Endometrium (tissue), 2 donors: ENCODE results near the gene DHDH.
A peak's percentile ranks its signal among the peaks of the same experiment; 100 is the strongest.

Source experiments
- FAIRE-seq: peaks from 2 replicates; lab custom pipeline; 2012; peaks lifted over from hg19 to GRCh38; lab: Jason Lieb, UNC
- donor health status: control.
- donor health status: control.

Gene DHDH

DNA sequence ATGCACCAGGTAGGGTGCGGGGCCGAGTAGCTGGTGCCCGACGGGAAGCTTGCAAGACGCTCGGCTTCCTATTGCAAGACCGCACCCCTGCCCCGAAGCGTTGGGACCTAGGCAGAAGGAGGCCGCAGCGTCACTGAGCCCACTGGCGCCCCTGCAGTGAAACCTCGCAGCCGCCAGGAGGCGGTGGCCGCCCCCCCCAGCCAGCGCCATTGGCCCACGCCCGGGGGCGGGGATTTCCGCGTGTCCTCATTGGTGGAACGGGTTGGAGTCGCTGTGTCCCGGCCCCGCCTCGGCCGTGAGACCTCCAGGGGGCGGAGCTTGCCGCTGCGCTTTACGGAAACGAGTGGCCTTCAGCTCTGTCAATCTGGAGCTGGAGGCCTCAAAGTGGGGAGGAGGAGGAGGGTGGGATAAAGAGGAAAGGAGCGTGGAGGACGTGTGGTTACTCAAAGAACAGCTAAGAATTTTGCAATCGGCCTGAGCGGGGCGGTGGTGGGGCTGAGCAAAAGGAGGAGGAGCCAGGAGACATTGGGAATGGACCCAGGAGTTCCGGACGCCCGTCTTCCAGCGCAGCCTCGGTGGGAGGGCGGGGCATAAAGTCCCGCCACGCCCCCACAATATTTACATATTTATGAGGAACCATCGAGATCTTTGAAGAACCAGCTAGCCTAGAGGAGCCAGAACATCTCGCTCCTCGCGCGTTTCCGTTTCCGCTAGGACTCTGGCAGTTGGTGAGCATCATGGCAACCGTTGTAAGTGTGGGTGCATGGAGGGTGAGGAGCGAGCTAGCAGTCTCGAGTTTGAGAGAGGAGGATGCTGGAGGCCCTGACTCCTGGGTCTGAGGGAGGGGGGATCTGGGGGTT is 59.9 kb downstream of the DHDH start, which contains the start of the genes GYS1 and RUVBL2:
Gene GYS1, minus strand, starts transcription at position 135 of the 860 bp plus-strand sequence. CDS start 197 bp downstream, outside the sequence.
Gene RUVBL2, plus strand, starts transcription at position 713 of the 860 bp plus-strand sequence. Its CDS starts 25 bp downstream, at position 738.
- FAIRE-seq: peak; percentile 99

DNA sequence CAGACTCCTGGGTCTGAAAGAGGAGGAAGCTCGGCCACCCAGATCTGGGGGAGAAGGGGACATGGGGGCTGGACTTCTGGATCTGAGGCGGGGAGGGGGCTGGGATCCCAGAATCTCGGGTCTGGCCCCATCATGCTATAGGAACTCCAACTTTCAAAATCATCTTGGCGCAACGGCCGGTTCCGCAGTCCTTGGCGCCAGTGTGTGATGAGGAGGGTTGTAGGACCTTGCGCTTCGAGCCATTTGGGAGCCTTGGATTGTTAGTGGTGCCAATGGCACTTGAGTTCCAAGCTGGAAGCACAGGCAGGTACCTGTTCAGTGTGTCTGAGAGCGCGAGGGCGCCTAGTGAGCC is 60.5 kb downstream of the DHDH start:
- FAIRE-seq: no peak
